NK-92 treated with Interleukin-12 subunit alpha and Interleukin-12 subunit beta, amount 100 ng/mL, for 24 hours (cell line): ENCODE results near the gene ATP5F1D.

Source experiments
- DNase-seq: peaks from one replicate; lab custom pipeline; 2025; lab: John Stamatoyannopoulos, UW

Gene ATP5F1D

GRCh38 chr19:1283207-1283916, 41.8 kb downstream of the ATP5F1D start:
- no peak for DNase-seq

DNA sequence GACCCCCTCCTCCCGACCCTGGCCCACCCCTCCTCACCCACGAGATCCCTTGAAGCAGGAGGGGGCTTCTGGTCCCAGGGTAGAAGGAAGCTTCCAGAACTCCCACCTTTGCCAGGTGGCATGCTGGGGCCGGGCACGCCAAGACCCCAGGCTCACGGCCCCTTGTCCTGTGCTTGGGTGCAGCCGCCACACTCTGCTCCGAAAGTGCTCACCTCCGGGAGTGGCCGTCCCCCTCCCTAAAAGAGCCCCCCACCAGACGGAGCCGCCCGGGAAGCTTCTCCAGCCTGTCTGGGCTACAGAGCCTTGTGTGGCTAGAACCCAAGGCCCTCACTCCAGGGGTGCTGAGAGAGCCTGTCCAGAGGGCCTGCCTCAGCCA, 42.4 kb downstream of the ATP5F1D start:
- DNase-seq: no peak

DNA sequence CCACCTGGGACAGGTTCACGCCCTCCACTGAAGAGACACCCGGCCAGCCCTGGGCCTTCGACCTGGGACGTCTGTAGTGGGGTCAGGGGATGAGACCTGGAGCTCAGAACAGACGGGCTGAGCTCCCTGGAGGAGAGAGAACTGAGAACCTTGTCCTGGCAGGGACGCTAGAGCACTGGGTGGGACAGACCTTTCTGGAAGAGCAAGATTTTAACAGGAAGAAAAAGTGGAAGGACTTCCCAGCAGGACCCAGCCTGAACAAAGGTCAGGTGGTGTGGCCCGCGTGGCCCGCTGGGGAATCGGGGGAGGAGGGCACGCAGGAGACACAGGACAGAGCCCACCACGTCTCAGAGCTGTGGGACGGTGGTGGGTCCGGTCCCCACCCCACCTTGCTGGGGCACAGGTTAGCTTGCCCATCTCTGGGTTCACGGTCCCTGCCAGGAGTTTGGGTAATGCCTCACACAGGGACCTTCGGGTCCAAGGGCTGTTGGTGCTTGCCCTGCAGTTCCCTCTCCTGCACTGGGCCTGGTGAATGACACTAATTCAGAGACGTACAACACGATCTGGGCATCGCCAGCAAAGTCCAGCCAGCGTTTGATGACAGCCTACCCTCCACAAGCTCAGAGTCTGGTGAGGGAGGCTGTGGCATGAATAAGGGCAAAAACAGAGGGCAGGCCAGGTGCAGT, 42.9 kb downstream of the ATP5F1D start:
- no peak for DNase-seq

- DNase-seq: no peak
Observed at GRCh38 chr19:1284979-1285736, 43.6 kb downstream of the ATP5F1D start.

DNA sequence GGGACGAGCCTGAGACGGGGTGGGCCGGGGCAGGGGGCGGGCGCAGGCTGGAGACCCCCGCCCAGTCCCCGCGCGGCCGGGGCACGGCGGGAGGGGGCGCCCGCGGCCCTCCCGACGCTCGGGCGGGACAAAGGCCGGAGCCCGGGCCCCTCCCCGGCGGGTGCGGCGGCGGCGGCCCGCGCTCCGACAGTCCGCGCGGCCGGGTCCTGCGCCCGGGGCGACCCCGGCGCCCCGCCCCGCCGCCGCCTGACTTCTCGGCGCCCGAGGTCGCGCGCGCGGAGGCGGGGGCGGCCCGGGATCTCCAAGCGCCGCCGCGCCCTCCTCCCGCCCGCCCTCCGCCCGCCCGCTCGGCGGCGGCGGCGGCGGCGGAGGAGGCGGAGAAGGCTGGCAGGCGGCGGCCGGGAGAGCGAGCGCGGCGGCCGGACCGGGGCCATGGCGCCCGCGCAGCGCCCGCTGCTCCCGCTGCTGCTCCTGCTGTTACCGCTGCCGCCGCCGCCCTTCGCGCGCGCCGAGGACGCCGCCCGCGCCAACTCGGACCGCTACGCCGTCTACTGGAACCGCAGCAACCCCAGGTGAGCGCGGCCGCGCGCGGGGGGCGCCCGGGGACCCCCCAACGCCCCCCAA, 44.3 kb downstream of the ATP5F1D start, which contains the start of gene EFNA2:
EFNA2 (plus strand) TSS at position 137 of the 624 bp plus-strand sequence; CDS start at position 433, 296 bp downstream.
- no peak for DNase-seq

DNA sequence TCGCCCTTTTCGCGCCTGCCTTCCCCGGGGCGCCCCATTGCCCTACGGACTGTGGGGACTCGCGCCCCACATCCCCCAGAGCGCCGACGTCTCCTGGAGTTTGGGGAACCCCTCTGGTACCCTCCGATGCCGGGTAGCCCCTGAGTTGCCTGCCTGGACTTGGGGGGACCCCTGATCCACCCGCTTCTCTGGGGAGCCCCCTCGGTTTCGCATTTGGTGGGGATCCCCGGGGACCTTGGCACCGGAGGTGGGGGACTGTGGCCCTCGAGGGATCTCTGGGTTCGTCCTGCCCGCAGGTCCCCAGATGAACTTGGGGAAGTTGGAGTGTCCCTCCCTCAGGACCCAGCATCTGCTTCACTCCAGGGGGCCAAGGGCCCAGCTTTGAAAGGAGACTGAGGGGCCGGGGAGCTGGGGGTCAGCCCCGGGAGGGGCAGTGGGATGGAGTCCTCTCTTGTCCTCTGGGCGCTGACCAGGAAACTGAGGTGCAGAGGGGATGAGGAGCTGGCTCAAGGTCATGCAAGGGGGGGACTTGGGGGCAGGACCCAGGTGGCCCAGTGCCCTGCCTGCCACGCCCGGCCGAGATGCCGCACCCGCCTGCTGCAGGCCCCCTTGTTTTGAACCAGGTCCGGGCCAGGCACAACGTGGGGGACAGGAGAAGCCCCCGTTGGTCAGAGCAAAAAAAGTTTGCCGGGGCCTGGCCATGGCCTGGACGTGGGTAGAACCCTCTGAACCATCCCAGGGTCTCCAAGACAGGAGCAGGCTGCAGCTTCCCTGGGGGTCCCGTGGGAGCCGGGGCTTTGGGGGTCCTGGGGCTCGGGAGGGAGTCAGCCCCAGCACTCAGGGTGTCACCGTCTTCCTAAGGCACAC, 45.2 kb downstream of the ATP5F1D start:
- DNase-seq: no peak

- DNase-seq: no peak
Observed at GRCh38 chr19:1287354-1288225, 46.0 kb downstream of the ATP5F1D start.

DNA sequence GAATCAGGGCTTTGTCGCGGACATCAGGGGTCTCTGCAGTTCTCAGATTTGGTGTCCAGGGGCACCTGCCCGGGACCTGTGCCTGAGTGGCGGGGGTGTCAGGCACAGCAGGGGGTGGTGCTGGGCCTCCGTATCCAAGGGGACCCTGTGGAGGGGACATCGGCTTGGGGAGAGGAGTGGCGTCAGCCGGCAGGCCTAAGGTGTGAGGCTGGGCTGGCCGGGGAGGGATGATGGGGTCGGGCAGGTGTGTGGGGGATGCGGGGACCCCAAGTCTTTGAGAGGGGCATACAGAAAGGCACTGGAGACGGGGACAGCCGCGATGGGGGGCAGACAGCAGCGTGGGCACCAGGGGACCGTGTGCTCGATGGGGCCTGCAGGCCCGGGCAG, 46.7 kb downstream of the ATP5F1D start:
- DNase-seq: no peak

- DNase-seq: no peak
Observed at GRCh38 chr19:1288833-1289685, 47.5 kb downstream of the ATP5F1D start.

GRCh38 chr19:1289686-1290025, 48.1 kb downstream of the ATP5F1D start:
- DNase-seq: no peak

DNA sequence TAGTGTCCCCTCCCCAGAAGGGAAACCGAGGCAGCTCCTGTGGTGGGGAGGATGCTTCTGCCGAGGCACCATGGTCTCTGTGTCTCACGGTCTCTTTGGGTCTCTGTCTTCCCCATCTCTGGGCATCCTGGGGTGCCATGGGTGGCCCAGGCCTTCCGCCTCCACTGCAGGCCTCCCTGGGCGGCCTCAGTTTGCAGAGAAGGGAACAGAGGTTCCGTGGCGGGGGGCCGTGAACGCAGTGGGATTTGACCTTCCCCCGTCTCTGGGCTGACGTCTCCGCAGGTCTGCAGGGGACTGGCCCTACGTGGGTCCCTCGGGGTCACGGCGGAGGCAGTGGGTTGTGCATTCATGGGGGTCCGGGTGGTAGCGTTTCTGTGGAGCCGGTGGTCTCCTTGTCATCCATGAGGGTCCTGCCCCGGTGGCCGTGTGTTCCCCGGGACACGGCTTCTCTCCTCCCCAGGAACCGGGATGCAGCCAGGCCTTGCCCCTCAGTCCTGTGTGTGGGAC, 48.7 kb downstream of the ATP5F1D start:
- DNase-seq: no peak

DNA sequence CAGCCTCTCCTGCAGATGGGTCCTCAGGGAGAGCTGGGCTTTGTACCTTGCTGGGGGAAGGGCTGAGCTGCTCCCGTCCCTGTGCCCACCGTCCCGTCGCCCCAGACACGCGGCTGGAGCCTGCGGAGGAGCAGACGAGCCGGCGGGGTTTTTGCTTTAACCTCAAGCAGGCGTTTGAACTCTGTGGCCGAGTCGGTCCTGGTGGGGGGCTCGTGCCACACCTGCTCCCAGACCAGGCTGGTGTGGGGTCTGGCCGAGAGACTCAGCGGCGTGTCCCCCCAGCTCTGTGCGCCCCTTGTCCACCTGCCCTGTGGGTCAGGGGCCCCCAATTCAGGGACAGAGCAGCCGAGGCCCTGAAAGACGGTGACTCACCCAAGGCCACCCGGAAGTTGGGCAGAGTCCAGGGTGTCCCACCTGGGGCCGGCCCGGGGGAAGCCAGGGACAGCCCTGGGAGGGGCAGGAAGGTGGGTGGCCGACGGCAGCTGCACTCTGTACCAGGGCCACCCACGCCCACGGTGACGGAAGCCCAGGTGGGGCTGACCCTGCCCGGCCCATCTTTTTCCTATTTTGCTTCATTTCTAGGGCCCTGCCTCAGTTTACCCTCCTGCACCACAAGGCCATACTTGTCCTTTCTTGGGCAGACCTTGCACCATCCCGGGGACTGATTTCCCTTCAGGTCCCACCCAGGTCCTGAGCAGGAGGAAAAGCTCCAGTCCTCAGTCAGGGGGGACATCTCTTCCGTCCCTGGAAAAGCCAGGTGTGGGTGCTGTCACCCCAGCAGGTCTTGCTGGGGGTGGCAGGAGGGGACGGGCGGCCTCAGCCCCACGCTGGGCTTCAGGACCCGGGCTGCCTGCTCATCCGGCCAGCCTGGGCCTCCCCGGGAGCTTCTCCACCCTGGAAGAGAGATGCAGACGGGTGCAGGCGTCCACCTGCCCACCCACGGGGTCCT, 49.4 kb downstream of the ATP5F1D start:
- DNase-seq: no peak

DNA sequence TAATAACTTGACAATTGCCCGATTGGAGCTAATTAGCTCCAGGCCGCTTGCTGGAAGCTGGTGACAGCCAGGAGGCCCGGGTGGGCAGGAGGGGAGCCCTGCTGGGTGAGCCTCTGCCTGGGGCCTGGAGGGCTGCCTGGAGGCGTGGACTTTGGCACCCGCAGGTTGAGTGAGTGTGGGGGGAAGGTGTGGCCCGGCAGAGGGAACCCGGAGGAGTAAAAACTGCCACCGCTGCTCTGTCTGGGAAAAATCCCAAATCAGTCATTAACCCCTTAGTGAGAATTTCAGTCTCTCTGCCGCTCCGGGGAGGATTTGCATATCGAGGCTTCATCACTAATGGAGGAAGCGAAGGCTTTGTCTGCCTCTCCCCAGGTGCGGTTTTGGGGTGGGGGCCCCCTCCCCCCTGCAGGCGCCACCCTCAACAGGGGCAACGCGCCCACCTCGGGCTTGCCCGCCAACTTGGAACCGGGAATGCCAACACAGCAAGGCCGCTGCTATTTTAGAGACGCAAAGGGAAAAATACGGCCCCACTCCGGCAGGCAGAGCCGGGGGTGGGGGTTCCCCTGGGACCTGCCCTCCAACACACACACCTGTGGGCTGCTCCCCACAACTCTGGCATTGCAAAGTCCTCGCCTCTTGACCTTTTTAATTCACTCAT, 50.3 kb downstream of the ATP5F1D start:
- no peak for DNase-seq

- no peak for DNase-seq
Observed at GRCh38 chr19:1292419-1293151, 51.0 kb downstream of the ATP5F1D start.

DNA sequence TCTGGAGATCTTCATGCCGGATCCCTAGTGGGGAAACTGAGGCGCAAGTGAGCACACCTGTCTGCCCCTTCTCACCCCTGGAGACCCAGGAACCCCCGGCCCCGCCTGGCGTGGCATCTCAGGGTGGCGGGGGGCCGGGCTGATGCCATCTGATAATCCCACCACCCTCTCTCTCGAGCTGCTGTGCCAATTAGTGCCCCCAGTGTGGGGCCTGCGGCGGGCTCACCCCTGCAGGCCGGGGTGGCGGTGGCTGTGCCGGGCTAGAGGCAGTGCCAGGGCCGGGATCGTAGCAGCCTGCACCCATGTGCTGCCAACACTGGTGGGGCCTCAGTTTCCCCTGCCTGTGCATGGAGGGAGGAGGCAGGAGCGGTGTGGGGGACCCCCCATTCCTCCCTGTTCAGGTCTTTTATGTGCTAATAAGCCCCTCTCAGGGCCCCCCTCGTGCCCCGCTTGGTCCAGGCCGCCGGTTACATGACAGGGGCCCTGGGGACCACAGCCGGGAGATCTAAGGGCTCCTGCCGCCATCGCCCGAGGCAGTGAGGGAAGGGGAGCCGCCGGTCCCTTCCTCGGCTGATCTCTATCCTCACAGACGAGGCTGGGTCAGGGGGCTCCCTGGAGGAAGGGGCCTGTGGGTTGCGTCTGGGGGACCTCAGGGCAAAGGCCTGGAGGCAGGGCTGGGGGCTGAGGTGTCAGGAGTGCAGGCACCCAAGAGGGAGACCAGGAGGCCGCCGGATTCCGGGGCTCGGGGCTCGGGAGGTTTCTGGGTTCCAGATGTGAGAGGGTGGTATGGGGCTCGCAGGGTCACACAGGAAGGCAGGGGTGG, 52.4 kb downstream of the ATP5F1D start:
- DNase-seq: no peak
